ENCODE data around the gene SEPTIN8. TPM values are rescaled to one million over a fixed set of nuclear protein-coding genes. Genes with fewer than 3 reads are reported as not detected.

Gene SEPTIN8
- total RNA-seq, 1 experiment from 2014 or later = 48.5 TPM

GRCh38 chr5:132800545-132800944, 23.5 kb upstream of the SEPTIN8 start:
- BruUV-seq (replicated peaks) = no TSS peak
- no peak for TF ChIP-seq CTCF (IDR thresholded peaks at IDR 0.05; ENCODE audit: unreplicated experiment)
- no peak for DNase-seq
- intact Hi-C loops (cut with micrococcal nuclease; ENCODE audit: unreplicated experiment) = loop anchor here (10.0 kb wide), 1 partner anchor 416 kb away; no protein-coding TSS in a partner anchor
- peaks cover 21% of the 10 kb centered on the region for H3K27me3 Mint-ChIP-seq (ENCODE audit: unreplicated experiment)
- no peak overlapping the region for H3K4me3 Mint-ChIP-seq (ENCODE audit: low read depth, unreplicated experiment)
- no peak overlapping the region for H3K27ac Mint-ChIP-seq (ENCODE audit: unreplicated experiment)
- no peaks in the 10 kb centered on the region for H3K4me1 Mint-ChIP-seq (ENCODE audit: low read depth, unreplicated experiment)
- H3K9me3 Mint-ChIP-seq (ENCODE audit: low read depth, unreplicated experiment) = no peaks in the 10 kb centered on the region
- CTCF ChIA-PET = interaction anchor here (0.7 kb wide), 1 partner anchor 313 kb away, joined by 6 read pairs; no protein-coding TSS in a partner anchor
- H3K36me3 Mint-ChIP-seq (ENCODE audit: insufficient read depth, unreplicated experiment) = no peaks in the 10 kb centered on the region

GRCh38 chr5:132799392-132799791, 22.4 kb upstream of the SEPTIN8 start:
- intact Hi-C loops (cut with micrococcal nuclease; ENCODE audit: unreplicated experiment) = no loop called here
- H3K36me3 Mint-ChIP-seq (ENCODE audit: insufficient read depth, unreplicated experiment) = no peaks in the 10 kb centered on the region
- no peak overlapping the region for H3K27ac Mint-ChIP-seq (ENCODE audit: unreplicated experiment)
- no peaks in the 10 kb centered on the region for H3K9me3 Mint-ChIP-seq (ENCODE audit: low read depth, unreplicated experiment)
- TF ChIP-seq CTCF (IDR thresholded peaks at IDR 0.05; ENCODE audit: unreplicated experiment) = no peak
- no peak for DNase-seq
- peaks cover 19% of the 10 kb centered on the region for H3K27me3 Mint-ChIP-seq (ENCODE audit: unreplicated experiment)
- H3K4me1 Mint-ChIP-seq (ENCODE audit: low read depth, unreplicated experiment) = no peaks in the 10 kb centered on the region
- CTCF ChIA-PET = no interaction called here
- no TSS peak for BruUV-seq (replicated peaks)
- H3K4me3 Mint-ChIP-seq (ENCODE audit: low read depth, unreplicated experiment) = no peak overlapping the region

GRCh38 chr5:132797651-132798050, 20.6 kb upstream of the SEPTIN8 start:
- Mint-ChIP-seq H3K4me1 (ENCODE audit: low read depth, unreplicated experiment) (no peaks in the 10 kb centered on the region), H3K27me3 (ENCODE audit: unreplicated experiment) (peaks cover 19% of the 10 kb centered on the region), H3K4me3 (ENCODE audit: low read depth, unreplicated experiment) (no peak overlapping the region), H3K36me3 (ENCODE audit: insufficient read depth, unreplicated experiment) (no peaks in the 10 kb centered on the region), H3K27ac (ENCODE audit: unreplicated experiment) (no peak overlapping the region), H3K9me3 (ENCODE audit: low read depth, unreplicated experiment) (no peaks in the 10 kb centered on the region)
- no peak for DNase-seq
- BruUV-seq (replicated peaks) = no TSS peak
- intact Hi-C loops (cut with micrococcal nuclease; ENCODE audit: unreplicated experiment) = no loop called here
- no peak for TF ChIP-seq CTCF (IDR thresholded peaks at IDR 0.05; ENCODE audit: unreplicated experiment)
- CTCF ChIA-PET = no interaction called here

GRCh38 chr5:132791026-132791425, 14.0 kb upstream of the SEPTIN8 start:
- no TSS peak for BruUV-seq (replicated peaks)
- no peak for TF ChIP-seq CTCF (IDR thresholded peaks at IDR 0.05; ENCODE audit: unreplicated experiment)
- CTCF ChIA-PET = interaction anchor here (0.7 kb wide), 2 partner anchors 16 to 29 kb away, joined by 3 to 4 read pairs; no protein-coding TSS in a partner anchor
- intact Hi-C loops (cut with micrococcal nuclease; ENCODE audit: unreplicated experiment) = no loop called here
- H3K4me3 Mint-ChIP-seq (ENCODE audit: low read depth, unreplicated experiment) = no peak overlapping the region
- DNase-seq = no peak
- H3K4me1 Mint-ChIP-seq (ENCODE audit: low read depth, unreplicated experiment) = no peaks in the 10 kb centered on the region
- H3K36me3 Mint-ChIP-seq (ENCODE audit: insufficient read depth, unreplicated experiment) = no peaks in the 10 kb centered on the region
- H3K9me3 Mint-ChIP-seq (ENCODE audit: low read depth, unreplicated experiment) = no peaks in the 10 kb centered on the region
- no peak overlapping the region for H3K27ac Mint-ChIP-seq (ENCODE audit: unreplicated experiment)
- H3K27me3 Mint-ChIP-seq (ENCODE audit: unreplicated experiment) = peaks cover 31% of the 10 kb centered on the region

All from Calu3 (cell line).